Common myeloid progenitor, CD34-positive (primary cell): ENCODE measurements around the gene ZPR1.

Source experiments
- CTCF ChIA-PET: fragments of 350-600 bp; sonication (Branson Sonifier 250); formaldehyde crosslinking; loops from one replicate; lab custom pipeline; 2021; ENCODE audit warnings: antibody characterized with exemption; lab: Charles Lee
- POLR2A ChIA-PET: fragments of 350-600 bp; sonication (Branson Sonifier 250); formaldehyde crosslinking; loops from one replicate; lab custom pipeline; 2021; ENCODE audit warnings: antibody characterized with exemption; lab: Charles Lee
- DNase-seq, 3 donors: peaks; one replicate each; pipeline versions ENCODE4 v3.0.0 to v3.0.0-alpha.2; 2013
- H3K27ac ChIP-seq, 2 experiments: 1 replicate in 1 of 2; 2 replicates in 1 of 2; pipeline ENCODE4 v1.7.0; 2013; ENCODE audit warnings: inconsistent platforms in 2 of 2, low read length in 2 of 2, mild to moderate bottlenecking in 2 of 2, low read depth in 1 of 2, moderate library complexity in 1 of 2; ENCODE audit not compliant: severe bottlenecking in 2 of 2, insufficient read depth in 1 of 2, poor library complexity in 1 of 2
- H3K27me3 ChIP-seq, 5 experiments: replicated peaks in 2 of 5; 1 replicate in 3 of 5; 2 replicates in 2 of 5; pipeline versions ENCODE4 v1.6.1 to v1.7.0; 2013; ENCODE audit warnings: low read length in 4 of 5, mild to moderate bottlenecking in 2 of 5, moderate library complexity in 2 of 5, inconsistent platforms in 1 of 5; ENCODE audit not compliant: insufficient read depth in 5 of 5, control insufficient read depth in 4 of 5
- H3K36me3 ChIP-seq, 4 experiments: 1 replicate in 2 of 4; 2 replicates in 2 of 4; pipeline versions ENCODE4 v1.6.1 to v1.7.0; 2013; ENCODE audit warnings: low read length in 3 of 4, control low read depth in 1 of 4, mild to moderate bottlenecking in 1 of 4; ENCODE audit not compliant: control insufficient read depth in 4 of 4, insufficient read depth in 4 of 4
- H3K4me1 ChIP-seq, 4 experiments: 1 replicate in 3 of 4; 2 replicates in 1 of 4; pipeline versions ENCODE4 v1.6.1 to v1.7.1; 2013; ENCODE audit warnings: low read length in 3 of 4, mild to moderate bottlenecking in 3 of 4, control low read depth in 1 of 4, inconsistent platforms in 1 of 4, moderate library complexity in 1 of 4; ENCODE audit not compliant: control insufficient read depth in 4 of 4, insufficient read depth in 4 of 4; ENCODE audit errors: control extremely low read depth in 1 of 4
- H3K4me3 ChIP-seq, 7 experiments: 1 replicate in 4 of 7; 2 replicates in 3 of 7; pipeline versions ENCODE4 v1.5.1 to v1.7.0; 2013; ENCODE audit warnings: mild to moderate bottlenecking in 7 of 7, low read length in 6 of 7, moderate library complexity in 6 of 7, inconsistent platforms in 2 of 7, low read depth in 2 of 7, control low read depth in 1 of 7; ENCODE audit not compliant: insufficient read depth in 4 of 7, control insufficient read depth in 1 of 7; ENCODE audit errors: extremely low read depth in 1 of 7
- H3K9me3 ChIP-seq, 5 experiments: 1 replicate in 4 of 5; 2 replicates in 1 of 5; pipeline versions ENCODE4 v1.6.1 to v1.7.1; 2013; ENCODE audit warnings: low read length in 4 of 5, mild to moderate bottlenecking in 2 of 5, inconsistent platforms in 1 of 5, low read depth in 1 of 5, moderate library complexity in 1 of 5; ENCODE audit not compliant: control insufficient read depth in 4 of 5, insufficient read depth in 2 of 5; ENCODE audit errors: control extremely low read depth in 1 of 5
- WGBS: methylation state at CpG from one replicate; pipeline ENCODE4 v1.1.5; 2013; ENCODE audit not compliant: insufficient coverage; 5-methylcytosine and 5-hydroxymethylcytosine counted together

ZPR1 gene

GRCh38 chr11:116833816-116834534, 46.2 kb upstream of the ZPR1 start:
- ChIA-PET CTCF (interaction anchor here (0.7 to 7.0 kb wide), 7 partner anchors 12 to 272 kb away, joined by 3 to 109 read pairs (median 6); partner anchors contain the start of genes APOA5 and ZPR1), POLR2A (no interaction called here)
- Histone ChIP-seq H3K9me3 (no peaks in the 10 kb centered on the region), H3K4me3 (no peak overlapping the region), H3K36me3 (no peaks in the 10 kb centered on the region), H3K27me3 (no peaks in the 10 kb centered on the region), H3K4me1 (peaks cover 0 to 24% (median 20%) of the 10 kb centered on the region in 4 experiments), H3K27ac (no peak overlapping the region)
- no peak for DNase-seq
- WGBS, result 94% methylated on average over 9 of the region's 14 CpGs

GRCh38 chr11:116833491-116833815, 45.6 kb upstream of the ZPR1 start:
- ChIA-PET POLR2A (no interaction called here), CTCF (interaction anchor here (0.7 to 7.0 kb wide), 6 partner anchors 16 to 273 kb away, joined by 3 to 109 read pairs (median 4); partner anchors contain the start of genes APOA5 and ZPR1)
- WGBS, result 97% methylated on average over 9 of the region's 10 CpGs

GRCh38 chr11:116832350-116833290, 44.8 kb upstream of the ZPR1 start:
- DNase-seq, result no peak
- ChIA-PET CTCF (interaction anchor here (1.0 to 7.0 kb wide), 5 partner anchors 16 to 47 kb away, joined by 3 to 109 read pairs (median 6); partner anchors contain the start of genes APOA5 and ZPR1), POLR2A (no interaction called here)
- no peaks in the 10 kb centered on the region for H3K27me3 ChIP-seq
- peaks cover 0 to 24% (median 21%) of the 10 kb centered on the region in 4 experiments for H3K4me1 ChIP-seq
- H3K36me3 ChIP-seq, result no peaks in the 10 kb centered on the region
- H3K27ac ChIP-seq, result no peak overlapping the region
- 100% methylated on average over 9 of the region's 13 CpGs for WGBS
- no peaks in the 10 kb centered on the region for H3K9me3 ChIP-seq
- no peak overlapping the region for H3K4me3 ChIP-seq

More at GRCh38 chr11:116833491-116833815, 45.6 kb upstream of the ZPR1 start:
- Histone ChIP-seq H3K36me3 (no peaks in the 10 kb centered on the region), H3K4me3 (no peak overlapping the region), H3K4me1 (peaks cover 0 to 24% (median 21%) of the 10 kb centered on the region in 4 experiments), H3K27ac (no peak overlapping the region), H3K9me3 (no peaks in the 10 kb centered on the region), H3K27me3 (no peaks in the 10 kb centered on the region)
- no peak for DNase-seq

GRCh38 chr11:116831790-116832349, 44.0 kb upstream of the ZPR1 start:
- WGBS, result 96% methylated on average over 7 of the region's 7 CpGs
- no peak overlapping the region for H3K4me3 ChIP-seq

GRCh38 chr11:116830184-116830912, 42.5 kb upstream of the ZPR1 start:
- 95% methylated on average over 10 of the region's 17 CpGs for WGBS
- Histone ChIP-seq H3K27ac (no peak overlapping the region), H3K9me3 (no peaks in the 10 kb centered on the region), H3K4me3 (no peak overlapping the region), H3K4me1 (peaks cover 0 to 13% (median 9%) of the 10 kb centered on the region in 4 experiments), H3K27me3 (no peaks in the 10 kb centered on the region), H3K36me3 (no peaks in the 10 kb centered on the region)
- CTCF ChIA-PET, result interaction anchor here (0.7 to 1.2 kb wide), 2 partner anchors 10 to 21 kb away, joined by 3 read pairs; no protein-coding TSS in a partner anchor
- POLR2A ChIA-PET, result interaction anchor here (0.6 to 0.7 kb wide), 2 partner anchors 15 to 390 kb away, joined by 3 to 10 read pairs; no protein-coding TSS in a partner anchor
- DNase-seq, result no peak

More at GRCh38 chr11:116831790-116832349, 44.0 kb upstream of the ZPR1 start:
- CTCF ChIA-PET, result interaction anchor here (1.2 to 7.0 kb wide), 3 partner anchors 20 to 41 kb away, joined by 3 to 109 read pairs (median 6); partner anchors contain the start of genes APOA5 and ZPR1
- H3K27me3 ChIP-seq, result no peaks in the 10 kb centered on the region
- no peak for DNase-seq
- H3K9me3 ChIP-seq, result no peaks in the 10 kb centered on the region
- H3K27ac ChIP-seq, result no peak overlapping the region
- peaks cover 0 to 24% (median 21%) of the 10 kb centered on the region in 4 experiments for H3K4me1 ChIP-seq
- POLR2A ChIA-PET, result no interaction called here
- no peaks in the 10 kb centered on the region for H3K36me3 ChIP-seq

- H3K4me1 ChIP-seq, result peaks cover 0 to 6% (median 2%) of the 10 kb centered on the region in 4 experiments
- no peaks in the 10 kb centered on the region for H3K27me3 ChIP-seq
- H3K4me3 ChIP-seq, result no peak within 1 kb of the TSS
- no peaks in the 10 kb centered on the region for H3K36me3 ChIP-seq
- no peak within 1 kb of the TSS for H3K27ac ChIP-seq
- ChIA-PET CTCF (interaction anchor here (0.7 to 1.1 kb wide), 2 partner anchors 9 to 40 kb away, joined by 3 read pairs; no protein-coding TSS in a partner anchor), POLR2A (interaction anchor here (0.7 kb wide), 1 partner anchor 391 kb away, joined by 3 read pairs; no protein-coding TSS in a partner anchor)
- DNase-seq, result no peak
- no peaks in the 10 kb centered on the region for H3K9me3 ChIP-seq
- 94% methylated on average over 5 of the region's 9 CpGs for WGBS
Observed at GRCh38 chr11:116829525-116830183, 41.8 kb upstream of the ZPR1 start, which contains the start of gene APOC3. TSS of gene APOC3 (plus strand) at chr11:116829907. CDS start at chr11:116830583, 676 bp downstream.
